Measurements from ENCODE around the gene JUN.

The JUN gene

DNA sequence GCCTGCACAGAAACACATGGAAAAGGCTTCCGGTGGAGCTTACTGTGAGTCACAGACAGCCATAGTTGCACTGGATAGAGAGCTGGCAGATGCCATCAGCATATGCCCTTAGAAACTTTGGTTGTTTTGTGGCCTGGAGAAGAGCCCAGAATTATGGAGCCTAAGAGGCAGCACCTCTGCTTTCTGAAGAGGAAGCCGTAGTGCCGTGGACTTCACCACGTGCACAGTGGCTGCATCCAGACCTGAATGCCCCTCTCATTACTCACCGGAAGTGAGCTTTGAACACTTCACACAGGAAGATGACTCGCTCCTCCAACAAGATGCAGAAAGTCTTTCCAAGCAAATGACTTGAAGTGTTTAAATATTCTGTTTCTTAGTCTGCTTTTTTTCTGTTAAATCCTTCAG, 28.4 kb downstream of the JUN start:
- TF ChIP-seq POLR2AphosphoS5 (IDR thresholded peaks at IDR 0.05; ENCODE audit: low read depth, low read length) (no peak), SIN3A (IDR thresholded peaks at IDR 0.05; ENCODE audit: borderline replicate concordance, insufficient read depth, low read length) (no peak), FOXP2 (optimal IDR thresholded peaks at IDR 0.05; ENCODE audit: borderline replicate concordance, extremely low read depth, extremely low read length, insufficient read depth) (no peak), TAF1 (IDR thresholded peaks at IDR 0.05; ENCODE audit: borderline replicate concordance, insufficient read depth, low read length) (no peak)

DNA sequence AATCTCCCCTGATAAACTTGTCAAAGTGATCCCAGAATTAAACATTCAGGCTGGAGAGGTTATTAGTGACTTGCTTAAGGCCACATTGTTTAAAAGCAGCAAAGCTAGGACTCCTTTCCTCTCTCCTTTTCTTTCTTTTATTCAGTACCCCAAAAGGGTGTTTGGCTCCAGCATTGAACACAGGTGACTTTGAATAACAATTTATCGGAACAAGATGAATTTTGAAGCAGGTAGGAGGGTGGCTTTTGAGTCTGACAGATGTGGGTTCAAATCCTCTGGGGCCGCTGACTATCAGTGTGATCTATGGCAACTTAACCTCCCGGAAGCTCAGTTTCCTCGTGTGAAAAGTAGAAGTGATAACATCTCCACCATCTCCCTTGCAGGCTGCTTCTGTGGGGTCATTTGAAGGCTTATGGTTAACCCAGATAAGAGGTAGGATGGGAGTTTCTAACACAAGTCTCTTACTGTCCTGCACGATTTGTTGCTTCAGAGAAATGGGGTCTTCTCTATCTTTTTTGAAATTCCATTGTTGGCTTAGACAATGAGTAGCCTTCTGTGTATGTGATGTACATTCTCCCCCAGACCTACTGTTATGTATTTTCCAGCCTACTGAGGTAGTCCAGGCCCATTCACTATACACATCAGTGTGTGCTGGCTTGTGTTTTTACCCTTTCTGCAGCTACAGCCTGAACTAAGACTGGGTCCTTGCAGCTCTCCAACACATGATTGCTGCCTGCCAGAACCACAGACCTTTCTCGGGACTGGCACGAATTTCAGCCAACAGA, 29.0 kb downstream of the JUN start:
- TF ChIP-seq, protein P1, sequence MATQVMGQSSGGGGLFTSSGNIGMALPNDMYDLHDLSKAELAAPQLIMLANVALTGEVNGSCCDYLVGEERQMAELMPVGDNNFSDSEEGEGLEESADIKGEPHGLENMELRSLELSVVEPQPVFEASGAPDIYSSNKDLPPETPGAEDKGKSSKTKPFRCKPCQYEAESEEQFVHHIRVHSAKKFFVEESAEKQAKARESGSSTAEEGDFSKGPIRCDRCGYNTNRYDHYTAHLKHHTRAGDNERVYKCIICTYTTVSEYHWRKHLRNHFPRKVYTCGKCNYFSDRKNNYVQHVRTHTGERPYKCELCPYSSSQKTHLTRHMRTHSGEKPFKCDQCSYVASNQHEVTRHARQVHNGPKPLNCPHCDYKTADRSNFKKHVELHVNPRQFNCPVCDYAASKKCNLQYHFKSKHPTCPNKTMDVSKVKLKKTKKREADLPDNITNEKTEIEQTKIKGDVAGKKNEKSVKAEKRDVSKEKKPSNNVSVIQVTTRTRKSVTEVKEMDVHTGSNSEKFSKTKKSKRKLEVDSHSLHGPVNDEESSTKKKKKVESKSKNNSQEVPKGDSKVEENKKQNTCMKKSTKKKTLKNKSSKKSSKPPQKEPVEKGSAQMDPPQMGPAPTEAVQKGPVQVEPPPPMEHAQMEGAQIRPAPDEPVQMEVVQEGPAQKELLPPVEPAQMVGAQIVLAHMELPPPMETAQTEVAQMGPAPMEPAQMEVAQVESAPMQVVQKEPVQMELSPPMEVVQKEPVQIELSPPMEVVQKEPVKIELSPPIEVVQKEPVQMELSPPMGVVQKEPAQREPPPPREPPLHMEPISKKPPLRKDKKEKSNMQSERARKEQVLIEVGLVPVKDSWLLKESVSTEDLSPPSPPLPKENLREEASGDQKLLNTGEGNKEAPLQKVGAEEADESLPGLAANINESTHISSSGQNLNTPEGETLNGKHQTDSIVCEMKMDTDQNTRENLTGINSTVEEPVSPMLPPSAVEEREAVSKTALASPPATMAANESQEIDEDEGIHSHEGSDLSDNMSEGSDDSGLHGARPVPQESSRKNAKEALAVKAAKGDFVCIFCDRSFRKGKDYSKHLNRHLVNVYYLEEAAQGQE (IDR thresholded peaks at IDR 0.05; ENCODE audit: insufficient read depth in 1 of 2, low read depth in 2 of 2, low read length in 2 of 2), result no peak
- TF ChIP-seq POLR2AphosphoS5 (IDR thresholded peaks at IDR 0.05; ENCODE audit: low read depth, low read length) (no peak), SIN3A (IDR thresholded peaks at IDR 0.05; ENCODE audit: borderline replicate concordance, insufficient read depth, low read length) (no peak), TAF1 (IDR thresholded peaks at IDR 0.05; ENCODE audit: borderline replicate concordance, insufficient read depth, low read length) (no peak), FOXP2 (optimal IDR thresholded peaks at IDR 0.05; ENCODE audit: borderline replicate concordance, extremely low read depth, extremely low read length, insufficient read depth) (no peak)

DNA sequence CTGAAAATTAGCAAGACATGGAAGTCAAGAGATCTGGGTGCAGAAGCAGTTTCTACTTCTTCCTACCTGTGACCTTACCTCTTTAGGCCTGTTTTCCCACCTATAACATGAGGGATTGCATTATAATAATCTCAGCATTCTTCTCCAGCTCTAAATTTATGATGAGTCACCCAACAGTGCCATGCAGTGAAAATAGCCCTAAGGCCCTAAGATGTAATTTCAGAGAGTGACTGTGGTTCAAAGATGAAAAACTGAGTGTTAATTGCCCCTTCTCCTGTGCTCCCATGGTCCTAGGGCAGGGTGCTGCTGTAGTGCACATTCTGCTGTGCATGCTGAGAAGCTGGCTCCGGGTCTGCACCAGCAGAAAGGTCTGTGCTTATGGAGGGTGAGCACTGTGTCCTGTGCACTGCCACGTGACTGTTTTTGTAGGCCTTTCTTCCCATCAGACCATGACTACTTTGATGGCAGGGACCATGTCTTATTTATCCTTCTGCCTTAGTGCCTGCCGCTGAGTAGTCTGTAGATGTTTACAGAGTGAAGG, 29.7 kb downstream of the JUN start:
- TF ChIP-seq, protein P1 (IDR thresholded peaks at IDR 0.05; ENCODE audit: insufficient read depth in 1 of 2, low read depth in 2 of 2, low read length in 2 of 2), result no peak
- TF ChIP-seq SIN3A (IDR thresholded peaks at IDR 0.05; ENCODE audit: borderline replicate concordance, insufficient read depth, low read length) (no peak), POLR2AphosphoS5 (IDR thresholded peaks at IDR 0.05; ENCODE audit: low read depth, low read length) (no peak), FOXP2 (optimal IDR thresholded peaks at IDR 0.05; ENCODE audit: borderline replicate concordance, extremely low read depth, extremely low read length, insufficient read depth) (no peak), TAF1 (IDR thresholded peaks at IDR 0.05; ENCODE audit: borderline replicate concordance, insufficient read depth, low read length) (no peak)

DNA sequence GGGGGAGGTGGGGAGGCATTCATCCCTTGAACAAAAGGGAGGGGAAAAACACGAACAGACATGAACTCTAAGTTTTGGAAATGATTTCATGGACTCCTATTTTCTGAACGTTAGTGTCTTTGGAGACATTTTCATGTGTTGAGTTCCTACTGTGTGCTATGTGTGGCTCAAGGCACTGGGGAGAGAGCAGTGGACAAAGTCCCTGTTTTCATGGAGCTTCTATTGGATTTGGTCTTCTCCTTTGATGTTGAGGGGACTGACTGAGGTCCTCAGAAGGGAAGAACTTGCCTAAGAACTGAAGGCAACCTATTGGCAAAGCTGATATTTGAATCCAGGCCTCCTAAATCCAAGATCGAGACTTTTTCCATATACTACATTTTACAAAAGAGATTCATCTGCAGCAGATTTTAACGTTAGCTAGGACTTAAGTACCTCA, 30.4 kb downstream of the JUN start:
- TF ChIP-seq TAF1 (IDR thresholded peaks at IDR 0.05; ENCODE audit: borderline replicate concordance, insufficient read depth, low read length), result no peak
- no peak for TF ChIP-seq POLR2AphosphoS5 (IDR thresholded peaks at IDR 0.05; ENCODE audit: low read depth, low read length)
- no peak for TF ChIP-seq SIN3A (IDR thresholded peaks at IDR 0.05; ENCODE audit: borderline replicate concordance, insufficient read depth, low read length)

DNA sequence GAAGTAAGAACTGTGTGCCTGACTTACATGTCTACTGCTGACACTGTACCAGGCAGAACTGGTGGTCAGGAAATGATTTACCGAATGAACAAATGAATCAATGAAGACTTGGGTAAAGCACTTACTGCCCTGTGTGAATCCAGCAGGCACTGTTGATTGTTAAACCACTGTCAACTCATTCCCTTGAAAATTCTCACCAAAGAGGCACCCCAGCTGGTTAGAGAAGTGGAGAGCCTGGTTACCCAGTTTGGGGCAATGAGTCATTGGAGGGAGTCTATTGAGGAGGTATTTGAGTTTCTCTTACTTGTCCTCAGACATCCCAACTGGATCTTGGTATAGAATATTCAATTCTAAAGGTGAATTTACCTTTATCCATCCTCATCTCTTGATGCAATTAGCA, 34.2 kb downstream of the JUN start:
- no peak for TF ChIP-seq FOXP2 (optimal IDR thresholded peaks at IDR 0.05; ENCODE audit: borderline replicate concordance, extremely low read depth, extremely low read length, insufficient read depth)
- TF ChIP-seq POLR2AphosphoS5 (IDR thresholded peaks at IDR 0.05; ENCODE audit: low read depth, low read length), result no peak
- no peak for TF ChIP-seq TAF1 (IDR thresholded peaks at IDR 0.05; ENCODE audit: borderline replicate concordance, insufficient read depth, low read length)
- TF ChIP-seq SIN3A (IDR thresholded peaks at IDR 0.05; ENCODE audit: borderline replicate concordance, insufficient read depth, low read length), result no peak
- TF ChIP-seq, protein P1 (IDR thresholded peaks at IDR 0.05; ENCODE audit: insufficient read depth in 1 of 2, low read depth in 2 of 2, low read length in 2 of 2), result no peak

DNA sequence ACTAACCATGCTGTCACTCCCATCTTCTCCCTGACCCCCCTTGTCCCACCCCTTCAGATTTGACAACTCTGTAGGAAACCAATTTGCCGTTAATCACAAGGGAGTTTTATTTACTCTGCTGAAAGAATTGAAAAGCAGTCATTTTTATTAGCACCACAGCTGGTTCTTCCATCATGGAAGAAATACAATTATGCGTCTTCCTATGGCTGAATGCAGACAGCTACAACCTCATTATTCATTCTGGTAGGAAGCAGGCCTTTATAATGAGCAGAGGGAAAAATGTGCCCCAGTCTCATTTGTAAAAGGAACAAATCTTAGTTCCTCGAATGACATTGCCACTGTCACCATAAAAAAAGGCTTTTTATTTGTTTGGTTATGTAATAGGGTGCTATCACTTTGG, 35.2 kb downstream of the JUN start:
- no peak for TF ChIP-seq TAF1 (IDR thresholded peaks at IDR 0.05; ENCODE audit: borderline replicate concordance, insufficient read depth, low read length)
- TF ChIP-seq SIN3A (IDR thresholded peaks at IDR 0.05; ENCODE audit: borderline replicate concordance, insufficient read depth, low read length), result no peak
- TF ChIP-seq, protein P1 (IDR thresholded peaks at IDR 0.05; ENCODE audit: insufficient read depth in 1 of 2, low read depth in 2 of 2, low read length in 2 of 2), result no peak
- no peak for TF ChIP-seq FOXP2 (optimal IDR thresholded peaks at IDR 0.05; ENCODE audit: borderline replicate concordance, extremely low read depth, extremely low read length, insufficient read depth)
- TF ChIP-seq POLR2AphosphoS5 (IDR thresholded peaks at IDR 0.05; ENCODE audit: low read depth, low read length), result no peak

Data from PFSK-1 (cell line).